Subcutaneous adipose tissue (tissue), 4 donors: Measurements from ENCODE around the gene ZBED3. TPM values are rescaled to one million over a fixed set of nuclear protein-coding genes. Genes with fewer than 3 reads are reported as not detected.

Source experiments
- total RNA-seq, 4 donors: library from RNA; depleted of rRNA; stranded (reverse); fragments of >200 nt; gene quantifications; one replicate each; pipeline ENCODE4 v1.1.0, GENCODE V29; 2016
- TF ChIP-seq, protein P1 (sequence below): fragments of 450-650 bp; IDR thresholded peaks from one replicate; pipeline ENCODE4 v1.5.1; 2016; ENCODE audit warnings: low read depth, mild to moderate bottlenecking, control low read depth, antibody characterized with exemption, moderate library complexity

Gene ZBED3
- total RNA-seq, 4 donors from 2014 or later, result 17.1 to 117 (median 28.3) TPM

DNA sequence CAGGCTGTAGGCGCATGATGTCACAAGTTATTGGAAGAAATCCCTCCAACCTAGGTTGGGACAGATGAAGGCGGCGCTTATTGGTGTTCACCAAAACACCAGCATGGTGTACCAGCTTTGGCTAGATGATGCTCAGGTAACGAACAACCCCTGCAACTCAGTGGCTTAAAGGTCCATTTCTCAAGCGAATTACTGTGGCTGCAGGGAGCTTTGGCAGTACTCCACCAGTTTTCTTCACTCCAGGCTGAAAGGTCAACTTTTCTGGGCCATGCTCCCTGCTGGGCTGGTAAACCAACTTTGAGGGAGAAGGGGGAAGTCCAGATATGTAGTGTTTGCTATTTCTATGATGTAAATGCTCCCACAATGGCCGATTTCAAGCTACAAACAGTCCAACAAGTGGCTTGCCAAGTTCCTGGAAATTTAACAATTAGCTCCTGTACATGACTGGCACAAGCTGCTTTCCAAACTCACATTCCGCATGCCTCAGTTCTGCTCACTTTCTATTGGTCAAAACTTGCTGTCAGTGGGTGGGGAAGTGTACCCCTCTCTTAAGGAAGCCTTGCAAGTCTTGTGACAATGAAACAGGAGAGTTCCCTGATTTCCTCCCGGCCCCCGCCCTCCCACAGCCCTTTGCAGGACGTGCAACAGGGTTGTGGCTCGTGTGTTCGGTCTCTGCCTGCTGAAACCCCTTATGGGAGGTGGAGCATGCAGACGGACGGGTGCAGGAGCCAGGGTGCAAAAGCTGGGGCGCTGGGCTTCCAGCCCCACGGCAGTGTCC lies 588 bp upstream of the ZBED3 start:
- TF ChIP-seq, protein P1, sequence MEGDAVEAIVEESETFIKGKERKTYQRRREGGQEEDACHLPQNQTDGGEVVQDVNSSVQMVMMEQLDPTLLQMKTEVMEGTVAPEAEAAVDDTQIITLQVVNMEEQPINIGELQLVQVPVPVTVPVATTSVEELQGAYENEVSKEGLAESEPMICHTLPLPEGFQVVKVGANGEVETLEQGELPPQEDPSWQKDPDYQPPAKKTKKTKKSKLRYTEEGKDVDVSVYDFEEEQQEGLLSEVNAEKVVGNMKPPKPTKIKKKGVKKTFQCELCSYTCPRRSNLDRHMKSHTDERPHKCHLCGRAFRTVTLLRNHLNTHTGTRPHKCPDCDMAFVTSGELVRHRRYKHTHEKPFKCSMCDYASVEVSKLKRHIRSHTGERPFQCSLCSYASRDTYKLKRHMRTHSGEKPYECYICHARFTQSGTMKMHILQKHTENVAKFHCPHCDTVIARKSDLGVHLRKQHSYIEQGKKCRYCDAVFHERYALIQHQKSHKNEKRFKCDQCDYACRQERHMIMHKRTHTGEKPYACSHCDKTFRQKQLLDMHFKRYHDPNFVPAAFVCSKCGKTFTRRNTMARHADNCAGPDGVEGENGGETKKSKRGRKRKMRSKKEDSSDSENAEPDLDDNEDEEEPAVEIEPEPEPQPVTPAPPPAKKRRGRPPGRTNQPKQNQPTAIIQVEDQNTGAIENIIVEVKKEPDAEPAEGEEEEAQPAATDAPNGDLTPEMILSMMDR, result no peak

DNA sequence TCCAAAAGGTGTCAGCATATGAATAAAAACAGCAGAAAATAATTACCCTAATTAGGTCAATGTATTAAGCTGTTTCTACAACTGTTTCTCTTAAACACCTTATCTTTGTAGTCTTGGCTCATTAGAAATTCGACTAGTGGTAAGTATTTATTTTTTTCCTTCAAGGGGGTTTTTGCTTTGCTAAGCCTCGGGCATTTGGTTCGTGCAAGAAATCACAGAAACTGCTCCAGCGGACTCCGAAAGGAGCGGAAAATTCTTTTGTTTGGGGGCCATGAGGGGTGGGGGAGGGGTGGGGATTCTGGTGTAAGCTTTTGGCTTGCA lies 757 bp downstream of the ZBED3 start:
- TF ChIP-seq, protein P1, result no peak

DNA sequence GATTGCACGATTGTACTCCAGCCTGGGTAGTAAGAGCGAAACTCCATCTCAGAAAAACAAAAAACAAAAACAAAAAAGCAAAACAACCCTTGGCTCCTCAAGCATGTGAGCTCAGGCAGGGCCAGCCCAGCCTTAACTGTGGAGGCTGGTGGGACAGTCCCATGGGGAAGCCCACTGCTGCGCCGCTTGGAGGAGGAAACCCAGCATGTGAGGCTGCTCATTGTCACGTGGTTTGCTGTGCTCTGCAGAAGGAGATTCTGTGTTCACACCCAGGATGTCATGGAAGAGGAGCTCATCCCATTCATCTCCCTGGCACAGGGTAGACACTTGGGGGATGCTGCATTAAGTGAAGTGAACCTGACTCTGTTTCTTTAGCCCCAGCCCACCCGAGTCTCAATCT lies 4.0 kb downstream of the ZBED3 start:
- TF ChIP-seq, protein P1, result no peak

DNA sequence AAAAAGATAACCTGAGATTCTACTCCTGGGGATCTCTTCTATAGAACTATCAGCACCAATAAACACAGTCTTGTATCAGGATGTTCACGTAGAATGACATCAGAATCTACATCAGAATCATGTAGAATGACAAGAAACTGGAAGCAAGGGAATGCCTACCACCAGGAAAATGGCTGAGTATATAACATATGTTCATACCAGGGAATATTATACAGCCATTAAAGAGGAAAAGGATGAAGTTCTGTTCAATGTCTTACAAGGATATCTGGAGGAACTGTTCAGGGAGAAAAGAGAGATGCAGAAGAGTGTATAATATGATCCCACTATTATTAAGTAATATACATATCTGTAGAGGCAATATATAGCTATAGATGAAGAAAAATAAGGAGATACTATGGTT lies 4.8 kb downstream of the ZBED3 start:
- TF ChIP-seq, protein P1, result no peak

DNA sequence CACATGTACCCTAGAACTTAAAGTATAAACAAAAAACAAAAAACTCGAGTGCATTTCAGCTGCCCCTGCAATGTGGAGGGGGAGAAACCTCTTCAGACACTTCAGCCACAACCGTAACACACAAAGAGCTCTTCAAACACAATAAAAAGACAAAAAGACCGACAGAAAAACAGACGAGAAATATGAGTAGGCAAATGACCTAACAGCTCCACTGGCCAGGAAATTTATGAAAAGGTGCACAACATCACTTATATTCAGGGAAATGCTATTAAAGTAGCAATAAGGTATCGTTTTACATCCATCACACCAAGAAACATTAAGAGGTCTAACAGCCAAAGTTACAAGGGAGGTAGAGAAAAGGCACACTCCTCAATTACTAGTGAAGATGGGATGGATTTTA lies 6.2 kb downstream of the ZBED3 start:
- TF ChIP-seq, protein P1, result no peak

DNA sequence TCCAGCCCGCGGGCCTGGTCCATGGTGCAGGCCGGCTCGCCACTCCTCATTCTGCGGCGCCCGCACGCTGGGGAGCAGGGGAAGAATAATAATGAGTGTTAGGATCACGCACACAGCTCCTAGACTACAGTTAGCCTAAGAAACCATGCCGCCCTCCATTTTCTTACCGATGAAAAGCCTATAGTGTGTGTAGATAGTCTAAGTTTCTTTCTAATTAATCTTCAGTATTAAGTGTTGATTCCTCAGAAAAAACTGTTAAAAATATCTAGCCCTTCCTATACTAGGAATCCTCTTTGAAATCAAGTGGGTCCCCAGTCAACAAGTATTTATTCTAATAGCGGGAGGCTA lies 9.3 kb downstream of the ZBED3 start:
- TF ChIP-seq, protein P1, result no peak

DNA sequence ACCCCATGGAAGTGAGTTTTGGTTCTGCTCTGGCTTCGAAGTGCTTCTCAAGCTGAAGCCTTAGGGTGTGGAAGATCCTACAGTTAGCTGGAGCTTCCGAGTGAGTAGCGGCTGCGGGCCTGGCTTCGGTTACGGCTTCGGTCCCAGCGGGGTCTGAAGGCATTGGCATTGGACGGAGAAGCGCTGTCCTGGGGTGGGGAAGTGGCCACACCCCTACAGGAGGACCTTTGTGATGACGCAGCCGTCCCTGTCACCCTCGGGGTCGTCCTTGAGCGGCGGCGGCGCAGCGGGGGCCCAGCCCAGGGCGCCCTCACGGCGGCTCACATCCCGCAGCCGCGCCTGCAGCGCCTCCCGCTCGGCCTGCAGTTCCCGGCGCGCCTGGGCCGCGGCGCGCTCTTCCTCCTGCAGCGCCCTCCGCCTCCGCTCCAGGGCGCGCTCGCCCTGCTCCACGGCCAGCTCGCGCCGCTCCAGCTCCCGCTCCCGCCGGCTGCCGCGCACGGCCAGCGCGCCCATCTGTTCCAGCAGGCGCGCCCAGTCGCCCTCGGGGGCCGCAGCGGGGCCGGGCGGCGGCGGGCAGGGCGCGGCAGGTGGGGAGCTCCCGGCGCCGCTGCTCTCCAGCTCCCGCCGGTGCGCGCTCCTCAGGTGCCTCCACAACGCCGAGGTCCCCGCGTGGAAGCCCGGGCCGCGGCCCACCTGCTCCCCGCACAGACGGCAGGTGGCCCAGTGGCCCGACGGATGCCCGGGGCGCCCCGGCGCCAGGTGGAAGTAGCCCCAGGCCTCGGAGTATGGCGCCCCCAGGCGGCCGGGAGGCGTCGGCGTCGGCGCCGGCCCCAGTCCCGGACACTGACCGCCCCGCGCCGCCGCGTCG lies 9.9 kb downstream of the ZBED3 start:
- TF ChIP-seq, protein P1, result no peak
